GM13976 (cell line): ENCODE results near the gene ANKS6.

Experiments
- DNase-seq: peaks from one replicate; pipeline ENCODE4 v3.0.0; 2012; ENCODE audit warnings: low spot score
- CTCF ChIP-seq: IDR thresholded peaks from 2 replicates; pipeline ENCODE4 v1.5.1; 2012; ENCODE audit warnings: borderline replicate concordance, mild to moderate bottlenecking; ENCODE audit not compliant: insufficient read depth; ENCODE audit errors: extremely low read depth, missing control alignments, control extremely low read depth
- in situ Hi-C: fragments of 300-500 bp; cut with MboI; formaldehyde crosslinking; loops from one replicate; pipeline ENCODE4 v1.12.0; 2022; ENCODE audit warnings: low sequenced_read_pairs, mixed read lengths, inconsistent platforms; ENCODE audit not compliant: unreplicated experiment

ANKS6 gene

GRCh38 chr9:98830554-98830953 is 34.2 kb upstream of the ANKS6 start:
- in situ Hi-C loops: no loop called here
- DNase-seq: no peak
- no peak for TF ChIP-seq CTCF

GRCh38 chr9:98829766-98830165 is 33.4 kb upstream of the ANKS6 start:
- DNase-seq: no peak
- in situ Hi-C loops: no loop called here
- no peak for TF ChIP-seq CTCF

GRCh38 chr9:98826716-98827115 is 30.4 kb upstream of the ANKS6 start:
- DNase-seq: no peak
- TF ChIP-seq CTCF: no peak
- in situ Hi-C loops: no loop called here

GRCh38 chr9:98825414-98825813 is 29.1 kb upstream of the ANKS6 start:
- in situ Hi-C loops: no loop called here
- no peak for DNase-seq
- TF ChIP-seq CTCF: no peak

- no peak for DNase-seq
- in situ Hi-C loops: no loop called here
- no peak for TF ChIP-seq CTCF
These were observed 27.4 kb upstream of the ANKS6 start for GRCh38 chr9:98823666-98824334.

GRCh38 chr9:98822661-98823060 is 26.3 kb upstream of the ANKS6 start:
- no peak for TF ChIP-seq CTCF
- in situ Hi-C loops: no loop called here
- DNase-seq: no peak

- TF ChIP-seq CTCF: no peak
- in situ Hi-C loops: no loop called here
- no peak for DNase-seq
These were observed 25.5 kb upstream of the ANKS6 start for GRCh38 chr9:98821831-98822230.
